Stimulated activated CD4-positive, alpha-beta T cell treated with anti-CD3 and anti-CD28 coated beads, Interleukin-1b, Interleukin-23, amount 100 ng/mL, for 4 hours (primary cell): ENCODE results near the gene LAMA5.

Experiments
- DNase-seq, 2 donors: peaks; one replicate each; pipeline ENCODE4 v3.0.0-alpha.2; 2020; ENCODE audit warnings: low read depth in 2 of 2

The LAMA5 gene

GRCh38 chr20:62314711-62315302 lies 52.3 kb downstream of the LAMA5 start:
- DNase-seq = no peak

GRCh38 chr20:62314339-62314638 lies 52.8 kb downstream of the LAMA5 start:
- no peak for DNase-seq

DNA sequence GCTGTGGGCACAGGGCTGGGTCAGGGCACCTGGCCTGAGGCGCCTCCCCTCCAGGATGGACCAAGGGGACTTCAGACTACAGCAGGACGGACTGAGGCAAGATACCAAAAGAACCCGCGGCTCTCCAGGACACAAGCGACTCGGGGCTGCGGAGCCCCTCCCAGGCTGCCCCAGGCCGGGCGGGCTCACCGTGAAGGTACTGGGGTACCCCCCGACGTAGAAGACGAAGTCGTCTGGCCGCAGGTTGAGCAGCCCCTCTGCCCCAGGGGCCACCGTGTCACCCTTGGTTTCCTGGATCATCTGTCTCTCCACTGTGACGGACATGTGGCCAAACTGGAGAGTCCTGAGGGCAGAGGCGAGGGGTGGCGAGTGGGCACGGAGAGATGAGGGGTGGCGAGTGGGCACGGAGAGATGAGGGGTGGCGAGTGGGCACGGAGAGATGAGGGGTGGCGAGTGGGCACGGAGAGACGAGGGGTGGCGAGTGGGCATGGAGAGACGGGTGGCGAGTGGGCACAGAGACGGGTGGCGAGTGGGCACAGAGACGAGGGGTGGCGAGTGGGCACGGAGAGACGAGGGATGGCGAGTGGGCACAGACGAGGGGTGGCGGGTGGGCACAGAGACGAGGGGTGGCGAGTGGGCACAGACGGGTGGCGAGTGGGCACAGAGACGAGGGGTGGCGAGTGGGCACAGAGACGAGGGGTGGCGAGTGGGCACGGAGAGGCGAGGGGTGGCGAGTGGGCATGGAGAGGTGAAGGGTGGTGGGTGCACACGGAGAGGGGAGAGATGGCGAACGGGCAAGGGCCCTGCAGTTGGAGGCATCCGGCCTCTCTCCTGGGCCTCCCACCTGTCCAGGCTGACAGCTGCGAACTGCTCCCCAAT lies 53.4 kb downstream of the LAMA5 start:
- DNase-seq = no peak

DNA sequence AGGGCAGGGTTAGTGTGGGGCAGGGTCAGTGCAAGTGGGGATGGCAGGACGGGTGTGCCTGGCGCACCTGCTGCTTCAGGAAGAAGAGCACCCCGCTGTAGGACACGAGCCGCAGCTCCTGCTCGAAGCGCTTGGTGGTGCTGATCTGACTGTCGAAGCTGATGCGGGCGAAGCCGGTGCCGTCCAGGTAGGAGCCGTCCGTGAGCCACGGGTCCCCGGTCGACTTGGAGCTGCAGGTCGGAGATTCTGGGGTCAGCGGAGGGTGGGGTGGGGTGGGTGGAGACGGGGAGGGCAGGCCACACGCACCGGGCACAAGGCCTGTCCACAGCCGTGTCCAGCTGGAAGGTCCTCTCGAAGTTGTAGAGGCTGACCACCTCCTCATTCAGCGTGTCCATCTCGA lies 54.1 kb downstream of the LAMA5 start:
- no peak for DNase-seq

DNA sequence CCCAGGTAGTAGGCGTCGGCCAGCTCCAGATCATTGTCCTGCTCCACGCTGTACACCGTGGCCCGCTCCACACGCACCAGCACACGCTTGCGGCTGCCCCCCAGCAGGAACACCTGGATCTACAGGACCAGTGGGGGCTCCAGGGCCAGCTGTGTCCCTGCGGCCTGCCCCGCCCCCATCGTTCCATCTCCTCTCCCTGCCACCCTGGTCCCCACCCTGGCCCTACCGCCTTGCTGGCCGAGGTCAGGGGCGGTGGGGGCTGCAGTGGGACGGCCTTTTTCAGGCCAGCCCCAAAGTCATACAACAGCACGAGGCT lies 54.5 kb downstream of the LAMA5 start:
- no peak for DNase-seq

- DNase-seq = no peak
Observed at GRCh38 chr20:62311832-62312661, 55.1 kb downstream of the LAMA5 start.

GRCh38 chr20:62311150-62311549 lies 56.0 kb downstream of the LAMA5 start:
- no peak for DNase-seq

- DNase-seq = no peak
Observed at GRCh38 chr20:62310757-62311121, 56.4 kb downstream of the LAMA5 start.

GRCh38 chr20:62309947-62310756 lies 57.0 kb downstream of the LAMA5 start:
- no peak for DNase-seq

DNA sequence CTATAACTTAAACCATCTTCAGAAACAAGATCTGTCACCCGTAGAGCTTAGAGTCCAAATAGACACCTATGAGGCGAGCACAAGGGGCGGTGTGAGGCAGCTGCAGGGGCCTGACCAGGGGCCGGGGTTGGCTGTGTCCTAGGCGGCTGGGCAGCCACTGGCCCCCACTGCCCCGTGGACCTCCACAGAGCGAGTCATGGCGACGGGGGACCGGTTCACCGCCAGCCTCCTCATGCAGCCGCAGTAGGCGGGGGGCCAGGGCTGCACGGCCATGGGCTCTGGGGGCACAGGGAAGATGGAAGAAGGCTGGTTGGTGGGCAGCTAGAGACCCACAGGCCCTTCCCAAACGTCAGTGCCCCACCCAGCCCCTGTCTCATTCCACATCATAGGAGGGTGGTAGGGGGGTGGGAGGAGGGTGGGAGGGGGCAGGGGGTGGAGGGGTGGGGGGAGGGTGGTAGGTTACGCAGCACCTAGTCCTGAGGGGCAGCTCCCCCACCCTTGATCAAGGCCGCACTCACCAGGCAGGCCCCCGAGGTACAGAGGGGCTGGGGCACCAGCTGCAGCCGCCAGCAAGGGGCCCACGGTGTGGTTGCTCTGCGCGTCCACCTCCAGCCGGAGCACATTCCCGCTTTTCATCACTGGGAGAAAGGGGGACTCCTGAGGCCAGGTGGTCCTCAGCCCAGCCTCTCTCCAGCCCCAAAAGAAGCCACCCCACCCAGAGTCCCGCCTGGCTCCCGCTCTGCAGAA lies 57.7 kb downstream of the LAMA5 start:
- no peak for DNase-seq

- no peak for DNase-seq
Observed at GRCh38 chr20:62308102-62308822, 58.9 kb downstream of the LAMA5 start.

GRCh38 chr20:62307226-62308101 lies 59.6 kb downstream of the LAMA5 start:
- no peak for DNase-seq

DNA sequence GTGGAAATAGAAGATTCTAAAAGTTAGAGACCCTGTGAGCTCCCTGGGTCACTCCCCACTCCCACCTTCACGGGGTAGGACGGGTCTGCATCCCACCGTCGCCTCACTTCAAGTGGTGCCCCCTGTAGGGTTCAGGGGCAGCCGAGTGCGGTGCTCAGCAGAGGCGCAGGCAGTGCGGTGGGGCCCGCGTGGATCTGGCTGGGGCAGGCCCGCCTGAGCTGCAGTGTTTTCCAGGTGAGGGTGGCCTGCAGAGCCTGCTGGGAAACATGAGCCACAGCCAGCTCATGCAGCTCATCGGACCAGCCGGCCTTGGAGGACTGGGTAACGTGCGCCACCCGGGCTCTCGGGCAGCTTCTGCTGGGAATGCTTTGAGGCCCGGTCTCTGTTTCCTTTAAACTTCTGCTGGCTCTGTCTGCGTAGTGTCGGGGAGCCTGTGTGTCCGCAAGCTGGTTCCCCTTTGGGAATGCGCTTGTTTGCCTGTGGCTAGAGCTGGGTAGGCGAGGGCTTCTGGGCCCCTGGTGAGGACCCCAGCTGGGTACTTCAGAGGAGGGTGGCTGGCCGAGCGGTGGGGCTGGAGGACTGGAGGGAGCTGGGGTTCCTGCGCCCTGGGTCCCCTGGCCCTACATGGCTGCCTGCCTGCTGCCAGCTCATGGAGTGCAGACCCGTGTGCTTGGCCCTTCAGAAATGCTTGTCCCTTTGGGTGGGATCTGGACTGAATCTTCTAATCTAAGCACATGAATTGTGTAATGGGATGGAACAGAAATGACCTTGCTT lies 60.5 kb downstream of the LAMA5 start:
- DNase-seq = no peak

GRCh38 chr20:62305765-62306413 lies 61.2 kb downstream of the LAMA5 start:
- no peak for DNase-seq

DNA sequence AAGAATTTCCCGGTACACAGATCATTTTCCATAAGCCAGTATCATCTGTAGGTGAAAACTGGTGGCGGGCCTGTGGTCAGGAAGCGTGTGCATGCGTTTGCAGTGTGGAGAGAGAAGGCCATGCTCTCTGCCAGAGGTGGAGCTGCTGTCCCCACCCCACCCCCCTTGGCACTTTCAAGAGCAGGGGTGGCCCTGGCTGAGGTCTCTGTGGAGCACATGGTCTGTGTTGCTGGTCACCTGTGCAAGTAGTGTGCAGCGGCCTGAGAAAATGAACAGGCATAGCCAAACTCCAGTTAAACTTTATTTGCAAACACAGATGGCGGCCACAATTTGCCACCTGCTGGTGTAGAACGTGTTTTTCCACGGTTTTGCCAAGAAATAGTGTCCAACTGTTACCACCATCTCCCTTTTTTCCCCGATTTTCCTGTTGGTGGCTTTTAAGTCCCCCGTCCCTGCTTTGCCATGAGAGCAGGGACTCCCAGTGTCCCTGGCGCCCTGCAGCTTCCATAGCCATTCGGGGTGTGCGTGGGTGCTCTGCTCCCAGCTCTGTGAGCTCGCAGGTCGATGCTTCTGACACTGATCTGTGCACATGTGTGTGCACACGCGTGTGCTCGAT lies 61.9 kb downstream of the LAMA5 start:
- DNase-seq = no peak

- no peak for DNase-seq
Observed at GRCh38 chr20:62304331-62305148, 62.6 kb downstream of the LAMA5 start.
